ENCODE measurements around the gene NYAP1.
A peak's percentile ranks its signal among the peaks of the same experiment; 100 is the strongest.
"Not testable (repeated sequence)": the region's sequence is repeated elsewhere in the genome, so short reads cannot be mapped to it uniquely, and the experiment has no call there.

NYAP1 gene

GRCh38 chr7:100447363-100447762 lies 36.4 kb upstream of the NYAP1 start:
- H3K9me3 Mint-ChIP-seq; H3K4me3 Mint-ChIP-seq; H3K36me3 Mint-ChIP-seq (ENCODE audit: low read depth); H3K27me3 Mint-ChIP-seq; H3K27ac Mint-ChIP-seq: not testable (repeated sequence)
- peaks cover 15% of the 10 kb centered on the region for H3K4me1 Mint-ChIP-seq (ENCODE audit: low read depth)

- Mint-ChIP-seq H3K4me3 (no peak overlapping the region), H3K27ac (no peak overlapping the region), H3K4me1 (ENCODE audit: low read depth) (peaks cover 12% of the 10 kb centered on the region)
Observed at GRCh38 chr7:100449190-100449795, 34.4 kb upstream of the NYAP1 start.

GRCh38 chr7:100452513-100452912 lies 31.2 kb upstream of the NYAP1 start:
- H3K4me1 Mint-ChIP-seq (ENCODE audit: low read depth) = peaks cover 11% of the 10 kb centered on the region
- H3K36me3 Mint-ChIP-seq (ENCODE audit: low read depth) = no peaks in the 10 kb centered on the region
- H3K4me3 Mint-ChIP-seq = no peak overlapping the region
- H3K9me3 Mint-ChIP-seq = no peaks in the 10 kb centered on the region
- no peaks in the 10 kb centered on the region for H3K27me3 Mint-ChIP-seq
- H3K27ac Mint-ChIP-seq = no peak overlapping the region

More at GRCh38 chr7:100449190-100449795, 34.4 kb upstream of the NYAP1 start:
- H3K27me3 Mint-ChIP-seq = no peaks in the 10 kb centered on the region
- H3K9me3 Mint-ChIP-seq = no peaks in the 10 kb centered on the region
- H3K36me3 Mint-ChIP-seq (ENCODE audit: low read depth) = no peaks in the 10 kb centered on the region

GRCh38 chr7:100453854-100454253 lies 29.9 kb upstream of the NYAP1 start:
- H3K9me3 Mint-ChIP-seq; H3K27me3 Mint-ChIP-seq; H3K4me3 Mint-ChIP-seq; H3K27ac Mint-ChIP-seq; H3K36me3 Mint-ChIP-seq (ENCODE audit: low read depth): not testable (repeated sequence)
- H3K4me1 Mint-ChIP-seq (ENCODE audit: low read depth) = peaks cover 11% of the 10 kb centered on the region

GRCh38 chr7:100455206-100455605 lies 28.5 kb upstream of the NYAP1 start:
- H3K36me3 Mint-ChIP-seq (ENCODE audit: low read depth) = no peaks in the 10 kb centered on the region
- H3K27me3 Mint-ChIP-seq = no peaks in the 10 kb centered on the region
- no peak overlapping the region for H3K27ac Mint-ChIP-seq
- peaks cover 14% of the 10 kb centered on the region for H3K4me1 Mint-ChIP-seq (ENCODE audit: low read depth)
- H3K4me3 Mint-ChIP-seq = no peak overlapping the region
- no peaks in the 10 kb centered on the region for H3K9me3 Mint-ChIP-seq

- Mint-ChIP-seq H3K36me3 (ENCODE audit: low read depth) (no peaks in the 10 kb centered on the region), H3K4me1 (ENCODE audit: low read depth) (peaks cover 9% of the 10 kb centered on the region), H3K27me3 (no peaks in the 10 kb centered on the region), H3K9me3 (no peaks in the 10 kb centered on the region), H3K4me3 (no peak overlapping the region), H3K27ac (no peak overlapping the region)
Observed at GRCh38 chr7:100456562-100456961, 27.2 kb upstream of the NYAP1 start.

GRCh38 chr7:100457033-100457432 lies 26.7 kb upstream of the NYAP1 start:
- Mint-ChIP-seq H3K36me3 (ENCODE audit: low read depth) (no peaks in the 10 kb centered on the region), H3K4me1 (ENCODE audit: low read depth) (peaks cover 9% of the 10 kb centered on the region), H3K9me3 (no peaks in the 10 kb centered on the region), H3K27ac (no peak overlapping the region), H3K4me3 (no peak overlapping the region), H3K27me3 (no peaks in the 10 kb centered on the region)

GRCh38 chr7:100464210-100464660 lies 19.5 kb upstream of the NYAP1 start, which contains the start of gene SPACDR:
TSS of gene SPACDR (minus strand) at chr7:100464260. CDS start at chr7:100464025, 235 bp downstream.
- H3K9me3 Mint-ChIP-seq = no peaks in the 10 kb centered on the region
- peaks cover 4% of the 10 kb centered on the region for H3K36me3 Mint-ChIP-seq (ENCODE audit: low read depth)
- H3K4me3 Mint-ChIP-seq = no peak within 1 kb of the TSS
- H3K27ac Mint-ChIP-seq = peak within 1 kb of the TSS; percentile 4
- H3K27me3 Mint-ChIP-seq = no peaks in the 10 kb centered on the region
- peaks cover 3% of the 10 kb centered on the region for H3K4me1 Mint-ChIP-seq (ENCODE audit: low read depth)

GRCh38 chr7:100464791-100465190 lies 18.9 kb upstream of the NYAP1 start:
- H3K4me1 Mint-ChIP-seq (ENCODE audit: low read depth) = peaks cover 2% of the 10 kb centered on the region
- no peaks in the 10 kb centered on the region for H3K9me3 Mint-ChIP-seq
- peak overlapping the region; percentile 4 for H3K27ac Mint-ChIP-seq
- peaks cover 4% of the 10 kb centered on the region for H3K36me3 Mint-ChIP-seq (ENCODE audit: low read depth)
- no peaks in the 10 kb centered on the region for H3K27me3 Mint-ChIP-seq
- H3K4me3 Mint-ChIP-seq = no peak overlapping the region

- no peaks in the 10 kb centered on the region for H3K9me3 Mint-ChIP-seq
- H3K36me3 Mint-ChIP-seq (ENCODE audit: low read depth) = peaks cover 8% of the 10 kb centered on the region
- no peak overlapping the region for H3K4me3 Mint-ChIP-seq
- no peaks in the 10 kb centered on the region for H3K27me3 Mint-ChIP-seq
- peaks cover 5% of the 10 kb centered on the region for H3K4me1 Mint-ChIP-seq (ENCODE audit: low read depth)
- no peak overlapping the region for H3K27ac Mint-ChIP-seq
Observed at GRCh38 chr7:100465299-100465698, 18.4 kb upstream of the NYAP1 start.

- Mint-ChIP-seq H3K27ac (no peak overlapping the region), H3K4me1 (ENCODE audit: low read depth) (peaks cover 8% of the 10 kb centered on the region), H3K9me3 (no peaks in the 10 kb centered on the region), H3K36me3 (ENCODE audit: low read depth) (peaks cover 8% of the 10 kb centered on the region), H3K27me3 (no peaks in the 10 kb centered on the region), H3K4me3 (no peak overlapping the region)
Observed at GRCh38 chr7:100465702-100466311, 17.9 kb upstream of the NYAP1 start.

GRCh38 chr7:100466653-100467605 lies 16.8 kb upstream of the NYAP1 start:
- Mint-ChIP-seq H3K27me3 (no peaks in the 10 kb centered on the region), H3K4me1 (ENCODE audit: low read depth) (peaks cover 9% of the 10 kb centered on the region), H3K4me3 (no peak overlapping the region), H3K27ac (no peak overlapping the region), H3K36me3 (ENCODE audit: low read depth) (peaks cover 8% of the 10 kb centered on the region), H3K9me3 (no peaks in the 10 kb centered on the region)

GRCh38 chr7:100467638-100468373 lies 15.9 kb upstream of the NYAP1 start:
- H3K27ac Mint-ChIP-seq = no peak overlapping the region
- no peaks in the 10 kb centered on the region for H3K9me3 Mint-ChIP-seq
- peaks cover 11% of the 10 kb centered on the region for H3K4me1 Mint-ChIP-seq (ENCODE audit: low read depth)
- no peaks in the 10 kb centered on the region for H3K27me3 Mint-ChIP-seq
- peaks cover 8% of the 10 kb centered on the region for H3K36me3 Mint-ChIP-seq (ENCODE audit: low read depth)
- no peak overlapping the region for H3K4me3 Mint-ChIP-seq

GRCh38 chr7:100469227-100470044 lies 14.3 kb upstream of the NYAP1 start:
- Mint-ChIP-seq H3K27ac (peak overlapping the region; percentile 61), H3K4me3 (no peak overlapping the region), H3K27me3 (no peaks in the 10 kb centered on the region), H3K36me3 (ENCODE audit: low read depth) (peaks cover 21% of the 10 kb centered on the region), H3K4me1 (ENCODE audit: low read depth) (peaks cover 27% of the 10 kb centered on the region), H3K9me3 (no peaks in the 10 kb centered on the region)
